Colonic mucosa (tissue), 4 donors: ENCODE measurements around the gene SUCLG2. TPM values are rescaled to one million over a fixed set of nuclear protein-coding genes. Genes with fewer than 3 reads are reported as not detected.

Experiments used
- DNase-seq: peaks from one replicate; pipeline ENCODE4 v3.0.0-alpha.2; 2020
- H3K27ac ChIP-seq: fragments of 200-600 bp; one replicate; pipeline ENCODE4 v1.8.0; 2021
- H3K27me3 ChIP-seq: fragments of 200-600 bp; one replicate; pipeline ENCODE4 v1.8.0; 2021
- H3K36me3 ChIP-seq: fragments of 200-600 bp; one replicate; pipeline ENCODE4 v1.8.0; 2021
- H3K4me1 ChIP-seq: fragments of 200-600 bp; one replicate; pipeline ENCODE4 v1.8.0; 2021; ENCODE audit warnings: mild to moderate bottlenecking
- H3K4me3 ChIP-seq: fragments of 200-600 bp; one replicate; pipeline ENCODE4 v1.8.0; 2021
- H3K9ac ChIP-seq, 2 donors: one replicate each; pipeline ENCODE4 v1.7.0; 2013; ENCODE audit warnings: control low read depth in 2 of 2, low read depth in 2 of 2, low read length in 2 of 2
- H3K9me3 ChIP-seq: fragments of 200-600 bp; one replicate; pipeline ENCODE4 v1.8.0; 2021
- intact Hi-C: fragments of 100-400 bp; cut with DNase I; formaldehyde crosslinking; loops from one replicate; pipeline ENCODE4 v1.14.1; 2022
- total RNA-seq, 2 donors: library from RNA; stranded (reverse); fragmentation: NEBNext Ultra II Directional in 1 of 2; extraction: Animal tissue kit (Norgen Biotek cat#: 25700) in 1 of 2; gene quantifications; one replicate each; pipeline ENCODE4 v1.2.1, GENCODE V29; 2021
- TF ChIP-seq, protein P1 (sequence below): fragments of 200-600 bp; IDR thresholded peaks from one replicate; pipeline ENCODE4 v1.8.0; 2022; ENCODE audit warnings: antibody characterized with exemption, mild to moderate bottlenecking
- donor health status: healthy.
- donor health status: DM: no; HTN: no; CAD: no.
- donor health status: DM: no; HTN: no; CAD: no.

SUCLG2 gene
- total RNA-seq, 2 donors from 2014 or later, result 114 to 219 TPM

DNA sequence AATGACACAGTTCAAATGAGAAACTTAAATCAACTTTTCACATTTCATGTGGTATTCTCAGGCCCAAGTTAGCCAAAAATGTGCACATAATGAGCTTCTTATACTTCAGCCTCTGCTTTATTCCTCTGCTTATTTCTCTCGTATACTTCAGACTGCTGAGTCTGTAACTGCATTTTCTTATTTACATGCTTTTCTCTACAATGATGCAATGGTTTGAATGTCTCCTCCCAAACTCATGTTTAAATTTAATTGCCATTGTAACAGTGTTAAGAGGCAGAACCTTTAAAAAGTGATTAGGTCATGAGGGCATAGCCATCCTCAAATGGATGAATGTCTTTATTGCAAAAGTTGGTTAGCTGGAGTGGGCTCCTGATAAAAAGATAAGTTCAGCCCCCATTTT lies 184.2 kb downstream of the SUCLG2 start:
- intact Hi-C loops, result no loop called here
- no peak overlapping the region for H3K9ac ChIP-seq
- no peak overlapping the region for H3K27ac ChIP-seq
- H3K4me1 ChIP-seq, result no peaks in the 10 kb centered on the region
- no peaks in the 10 kb centered on the region for H3K36me3 ChIP-seq
- TF ChIP-seq, protein P1, sequence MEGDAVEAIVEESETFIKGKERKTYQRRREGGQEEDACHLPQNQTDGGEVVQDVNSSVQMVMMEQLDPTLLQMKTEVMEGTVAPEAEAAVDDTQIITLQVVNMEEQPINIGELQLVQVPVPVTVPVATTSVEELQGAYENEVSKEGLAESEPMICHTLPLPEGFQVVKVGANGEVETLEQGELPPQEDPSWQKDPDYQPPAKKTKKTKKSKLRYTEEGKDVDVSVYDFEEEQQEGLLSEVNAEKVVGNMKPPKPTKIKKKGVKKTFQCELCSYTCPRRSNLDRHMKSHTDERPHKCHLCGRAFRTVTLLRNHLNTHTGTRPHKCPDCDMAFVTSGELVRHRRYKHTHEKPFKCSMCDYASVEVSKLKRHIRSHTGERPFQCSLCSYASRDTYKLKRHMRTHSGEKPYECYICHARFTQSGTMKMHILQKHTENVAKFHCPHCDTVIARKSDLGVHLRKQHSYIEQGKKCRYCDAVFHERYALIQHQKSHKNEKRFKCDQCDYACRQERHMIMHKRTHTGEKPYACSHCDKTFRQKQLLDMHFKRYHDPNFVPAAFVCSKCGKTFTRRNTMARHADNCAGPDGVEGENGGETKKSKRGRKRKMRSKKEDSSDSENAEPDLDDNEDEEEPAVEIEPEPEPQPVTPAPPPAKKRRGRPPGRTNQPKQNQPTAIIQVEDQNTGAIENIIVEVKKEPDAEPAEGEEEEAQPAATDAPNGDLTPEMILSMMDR, result no peak
- H3K4me3 ChIP-seq, result no peak overlapping the region
- no peak for DNase-seq
- H3K27me3 ChIP-seq, result no peaks in the 10 kb centered on the region
- H3K9me3 ChIP-seq, result no peaks in the 10 kb centered on the region

DNA sequence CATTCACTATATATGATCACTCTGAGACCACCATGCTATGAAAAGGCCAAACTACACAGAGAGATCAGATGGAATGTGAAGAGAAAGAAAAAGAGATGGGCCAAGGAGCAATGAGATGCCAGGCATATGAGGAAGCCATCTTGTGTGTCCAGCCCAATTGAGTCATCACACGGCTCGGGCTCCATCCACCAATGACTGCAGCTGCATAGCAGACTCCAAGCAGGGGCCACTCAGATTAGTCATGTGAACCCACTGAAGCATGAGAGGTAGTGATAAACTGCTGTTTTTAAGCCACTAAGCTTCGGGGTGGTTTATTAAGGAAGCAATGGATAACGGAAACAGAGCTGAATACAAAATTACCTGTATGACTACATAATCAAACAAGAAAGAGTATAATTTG lies 185.9 kb downstream of the SUCLG2 start:
- TF ChIP-seq, protein P1, result no peak
- Histone ChIP-seq H3K27me3 (no peaks in the 10 kb centered on the region), H3K4me1 (no peaks in the 10 kb centered on the region), H3K36me3 (no peaks in the 10 kb centered on the region), H3K4me3 (no peak overlapping the region), H3K9ac (no peak overlapping the region), H3K27ac (no peak overlapping the region), H3K9me3 (no peaks in the 10 kb centered on the region)
- intact Hi-C loops, result no loop called here
- DNase-seq, result no peak

- Histone ChIP-seq H3K27ac (no peak overlapping the region), H3K4me3 (no peak overlapping the region), H3K27me3 (no peaks in the 10 kb centered on the region), H3K4me1 (no peaks in the 10 kb centered on the region), H3K9ac (no peak overlapping the region), H3K36me3 (no peaks in the 10 kb centered on the region), H3K9me3 (no peaks in the 10 kb centered on the region)
- TF ChIP-seq, protein P1, result no peak
- DNase-seq, result no peak
- intact Hi-C loops, result no loop called here
Measured at GRCh38 chr3:67463656-67464055, 190.8 kb downstream of the SUCLG2 start.

DNA sequence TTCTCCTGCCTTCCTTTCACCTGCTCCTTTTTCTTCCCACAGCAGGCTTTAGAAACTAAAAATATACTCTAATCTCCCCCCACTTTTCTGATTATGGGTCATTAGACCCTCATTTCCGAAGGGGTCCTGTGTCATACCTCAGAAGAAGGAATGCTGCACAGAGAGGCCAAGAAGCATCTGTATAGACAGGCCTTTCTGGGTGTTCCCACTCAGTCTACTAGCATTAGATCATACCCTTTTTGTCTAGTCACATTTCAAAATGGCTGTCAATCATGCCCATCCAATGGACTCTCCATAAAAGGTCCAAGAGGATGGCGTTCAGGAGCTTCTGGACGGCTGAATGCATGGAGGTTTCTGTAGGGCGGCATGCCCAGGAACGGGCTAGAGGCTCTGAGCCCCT lies 192.2 kb downstream of the SUCLG2 start:
- no peak overlapping the region for H3K4me3 ChIP-seq
- H3K9ac ChIP-seq, result no peak overlapping the region
- no peak overlapping the region for H3K27ac ChIP-seq
- H3K4me1 ChIP-seq, result no peaks in the 10 kb centered on the region
- DNase-seq, result no peak
- TF ChIP-seq, protein P1, result no peak
- intact Hi-C loops, result no loop called here
- H3K9me3 ChIP-seq, result no peaks in the 10 kb centered on the region
- no peaks in the 10 kb centered on the region for H3K27me3 ChIP-seq
- H3K36me3 ChIP-seq, result no peaks in the 10 kb centered on the region

DNA sequence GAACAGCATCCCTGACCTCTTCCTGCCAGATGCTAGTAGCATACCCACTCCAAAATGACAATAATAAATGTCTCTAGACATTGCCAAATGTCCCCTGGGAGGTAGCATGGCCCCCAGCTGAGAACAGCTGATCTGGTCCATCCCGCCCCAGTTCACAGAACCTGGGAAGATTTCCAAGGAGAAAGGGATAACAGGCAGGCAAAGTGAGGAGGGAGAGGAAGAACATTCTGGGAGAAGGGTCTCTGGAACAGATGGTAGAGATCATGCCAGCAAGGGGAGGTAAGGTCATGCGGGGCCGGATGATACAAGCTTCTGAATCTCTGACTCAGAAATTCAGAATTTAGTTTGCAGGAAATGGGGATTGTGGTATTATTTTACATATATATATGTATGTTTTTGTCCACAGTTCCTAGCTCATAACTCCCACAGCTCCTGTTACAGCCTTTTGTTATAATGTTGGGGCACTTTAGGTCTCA lies 192.7 kb downstream of the SUCLG2 start:
- no peak for DNase-seq
- no peak overlapping the region for H3K4me3 ChIP-seq
- H3K27ac ChIP-seq, result no peak overlapping the region
- H3K4me1 ChIP-seq, result no peaks in the 10 kb centered on the region
- intact Hi-C loops, result no loop called here
- H3K27me3 ChIP-seq, result no peaks in the 10 kb centered on the region
- TF ChIP-seq, protein P1, result no peak
- H3K9ac ChIP-seq, result no peak overlapping the region
- no peaks in the 10 kb centered on the region for H3K9me3 ChIP-seq
- no peaks in the 10 kb centered on the region for H3K36me3 ChIP-seq
